HEK293T (cell line): Measurements from ENCODE around the gene RENBP.

ENCODE experiments used
- ARNT ChIP-seq: fragments of 450-650 bp; IDR thresholded peaks from 2 replicates; pipeline ENCODE4 v1.6.1; 2017; ENCODE audit warnings: mild to moderate bottlenecking
- BHLHE40 ChIP-seq: fragments of 450-650 bp; IDR thresholded peaks from 2 replicates; pipeline ENCODE4 v1.6.1; 2016; ENCODE audit warnings: mild to moderate bottlenecking, moderate library complexity, borderline replicate concordance
- FOXK2 ChIP-seq: fragments of 450-650 bp; IDR thresholded peaks from 2 replicates; pipeline ENCODE4 v1.6.1; 2016; ENCODE audit warnings: mild to moderate bottlenecking
- FOXM1 ChIP-seq: fragments of 450-650 bp; IDR thresholded peaks from 2 replicates; pipeline ENCODE4 v1.6.1; 2017; ENCODE audit warnings: mild to moderate bottlenecking, borderline replicate concordance
- L3MBTL2 ChIP-seq: fragments of 450-650 bp; conservative IDR thresholded peaks from 2 replicates; pipeline ENCODE4 v1.6.1; 2016; ENCODE audit warnings: mild to moderate bottlenecking
- NFRKB ChIP-seq: fragments of 450-650 bp; IDR thresholded peaks from 2 replicates; pipeline ENCODE4 v1.6.1; 2016; ENCODE audit warnings: mild to moderate bottlenecking, moderate library complexity
- SP1 ChIP-seq: fragments of 450-650 bp; IDR thresholded peaks from 2 replicates; pipeline ENCODE4 v1.6.1; 2017
- SUZ12 ChIP-seq: fragments of 450-650 bp; IDR thresholded peaks from 2 replicates; pipeline ENCODE4 v1.6.1; 2016; ENCODE audit warnings: mild to moderate bottlenecking
- ZNF384 ChIP-seq: fragments of 450-650 bp; IDR thresholded peaks from 2 replicates; pipeline ENCODE4 v1.6.1; 2016

GRCh38 chrX:153973127-153974002, 28.9 kb upstream of the RENBP start:
- TF ChIP-seq SUZ12 (no peak), FOXM1 (no peak), ARNT (no peak), ZNF384 (no peak), FOXK2 (no peak), NFRKB (no peak), SP1 (no peak), BHLHE40 (no peak), L3MBTL2 (peak; percentile 7; the same call in 1 of the 2 replicates)
